HG02588 (cell line): ENCODE results near the gene KCNQ2.

Source experiments
- ATAC-seq: cut with Tn5 transposase; IDR thresholded peaks from one replicate; pipeline ENCODE4 v1.9.1; 2021; ENCODE audit warnings: mild to moderate bottlenecking, moderate library complexity; ENCODE audit not compliant: unreplicated experiment

KCNQ2 gene

GRCh38 chr20:63420359-63421093 lies 51.9 kb downstream of the KCNQ2 start:
- ATAC-seq: no peak

- ATAC-seq: no peak
Measured at GRCh38 chr20:63419299-63419698, 53.2 kb downstream of the KCNQ2 start.

GRCh38 chr20:63418617-63419016 lies 53.8 kb downstream of the KCNQ2 start:
- no peak for ATAC-seq

GRCh38 chr20:63417738-63418120 lies 54.7 kb downstream of the KCNQ2 start:
- ATAC-seq: no peak

- ATAC-seq: no peak
Measured at GRCh38 chr20:63417097-63417737, 55.2 kb downstream of the KCNQ2 start.

GRCh38 chr20:63416631-63417030 lies 55.8 kb downstream of the KCNQ2 start:
- no peak for ATAC-seq

- no peak for ATAC-seq
Measured at GRCh38 chr20:63415647-63416391, 56.6 kb downstream of the KCNQ2 start.

GRCh38 chr20:63414720-63415430 lies 57.6 kb downstream of the KCNQ2 start:
- no peak for ATAC-seq

GRCh38 chr20:63413963-63414684 lies 58.3 kb downstream of the KCNQ2 start:
- no peak for ATAC-seq

GRCh38 chr20:63413323-63413722 lies 59.1 kb downstream of the KCNQ2 start:
- no peak for ATAC-seq

- no peak for ATAC-seq
Measured at GRCh38 chr20:63412889-63413288, 59.6 kb downstream of the KCNQ2 start.

GRCh38 chr20:63411898-63412631 lies 60.4 kb downstream of the KCNQ2 start:
- ATAC-seq: no peak

- no peak for ATAC-seq
Measured at GRCh38 chr20:63411151-63411897, 61.1 kb downstream of the KCNQ2 start.

GRCh38 chr20:63409834-63410435 lies 62.5 kb downstream of the KCNQ2 start:
- ATAC-seq: no peak

- ATAC-seq: no peak
Measured at GRCh38 chr20:63409066-63409833, 63.2 kb downstream of the KCNQ2 start.

- ATAC-seq: no peak
Measured at GRCh38 chr20:63408684-63409046, 63.8 kb downstream of the KCNQ2 start.

GRCh38 chr20:63407928-63408683 lies 64.3 kb downstream of the KCNQ2 start:
- ATAC-seq: no peak
